ENCODE measurements around the gene PEX5L.
A peak's percentile ranks its signal among the peaks of the same experiment; 100 is the strongest.

PEX5L gene

GRCh38 chr3:179955286-179955685 lies 81.5 kb downstream of the PEX5L start:
- no peak for DNase-seq

DNA sequence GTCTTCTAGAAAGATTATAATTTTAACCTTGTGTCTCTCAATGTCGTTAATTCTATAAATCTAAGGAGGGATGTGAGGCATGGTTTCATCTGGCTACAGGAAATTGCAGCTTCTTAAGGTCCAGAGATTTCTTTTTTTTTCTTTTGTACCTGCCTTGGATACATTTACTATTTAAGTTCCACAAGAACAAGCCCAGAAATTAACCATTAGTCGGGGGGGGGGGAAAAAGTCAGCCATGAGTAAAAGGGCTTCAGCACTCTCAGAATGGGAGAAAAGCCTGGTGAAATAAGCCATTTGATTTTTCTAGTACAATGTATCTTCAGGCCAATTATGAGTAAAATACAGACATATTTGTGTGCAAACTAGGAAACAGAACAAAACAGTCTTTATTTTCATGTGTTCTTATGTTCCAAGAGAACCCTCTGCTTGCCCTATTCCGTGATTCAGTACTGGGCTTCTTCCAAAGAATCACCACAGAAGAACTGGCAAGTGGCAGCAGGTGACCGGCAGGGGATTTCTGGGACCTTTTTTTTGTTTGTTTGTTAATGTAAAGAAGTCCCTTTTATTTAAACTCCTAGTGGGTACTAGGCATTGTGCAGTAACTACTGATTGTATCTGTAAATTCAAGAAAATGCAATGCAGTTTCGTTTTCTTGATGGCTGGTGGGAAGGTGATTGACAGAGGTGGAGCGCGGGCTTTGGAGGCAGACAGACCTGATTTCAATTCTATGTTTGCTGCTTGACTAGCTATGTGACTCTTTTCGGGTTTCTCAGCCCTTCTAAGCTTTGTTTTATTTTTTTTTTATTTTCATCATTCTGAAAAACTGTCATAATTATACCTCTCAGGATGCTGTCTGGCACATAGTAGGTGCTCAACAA lies 82.5 kb downstream of the PEX5L start:
- DNase-seq = no peak

DNA sequence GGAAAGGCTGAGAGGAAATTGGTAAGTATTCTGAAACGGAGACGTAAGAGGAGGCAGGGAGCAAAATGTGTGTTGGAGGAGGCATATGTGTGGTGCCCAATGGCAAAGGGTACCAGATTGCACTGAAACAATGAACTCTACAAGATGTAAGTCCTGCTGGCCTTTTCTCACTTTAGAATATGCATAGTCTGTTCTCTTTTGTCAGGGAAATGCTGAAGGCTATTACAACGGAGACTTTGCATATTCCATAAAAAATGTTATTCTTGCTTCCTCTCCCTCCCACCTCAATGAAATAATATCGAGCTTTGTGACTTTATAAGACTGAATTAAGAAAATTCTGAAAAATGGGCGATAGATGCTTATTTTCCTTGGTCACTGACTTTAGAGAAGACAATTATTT lies 85.9 kb downstream of the PEX5L start:
- DNase-seq = no peak

DNA sequence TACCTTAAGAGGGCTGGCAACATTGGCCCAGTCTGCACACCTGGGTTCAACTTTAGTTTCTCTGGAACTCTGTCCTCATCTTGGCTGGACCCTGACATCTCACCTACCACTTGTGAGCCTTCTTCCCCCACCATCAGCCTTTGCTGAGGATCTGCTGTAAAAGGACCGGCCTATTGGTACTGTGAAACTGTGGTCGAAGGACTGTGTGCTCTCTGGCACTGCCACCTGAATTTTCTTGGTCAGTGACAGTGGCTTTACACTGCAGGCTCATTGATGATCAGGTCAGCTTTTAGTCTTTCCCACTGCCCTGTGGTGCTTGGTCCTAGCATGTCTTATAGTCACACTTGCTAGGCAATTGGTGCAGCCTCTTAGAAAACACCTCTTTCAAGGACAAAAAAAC lies 86.9 kb downstream of the PEX5L start:
- DNase-seq = no peak

GRCh38 chr3:179949412-179949811 lies 87.3 kb downstream of the PEX5L start:
- DNase-seq = no peak

- DNase-seq = no peak
Observed at GRCh38 chr3:179948740-179949139, 88.0 kb downstream of the PEX5L start.

GRCh38 chr3:179945569-179945968 lies 91.2 kb downstream of the PEX5L start:
- no peak for DNase-seq

DNA sequence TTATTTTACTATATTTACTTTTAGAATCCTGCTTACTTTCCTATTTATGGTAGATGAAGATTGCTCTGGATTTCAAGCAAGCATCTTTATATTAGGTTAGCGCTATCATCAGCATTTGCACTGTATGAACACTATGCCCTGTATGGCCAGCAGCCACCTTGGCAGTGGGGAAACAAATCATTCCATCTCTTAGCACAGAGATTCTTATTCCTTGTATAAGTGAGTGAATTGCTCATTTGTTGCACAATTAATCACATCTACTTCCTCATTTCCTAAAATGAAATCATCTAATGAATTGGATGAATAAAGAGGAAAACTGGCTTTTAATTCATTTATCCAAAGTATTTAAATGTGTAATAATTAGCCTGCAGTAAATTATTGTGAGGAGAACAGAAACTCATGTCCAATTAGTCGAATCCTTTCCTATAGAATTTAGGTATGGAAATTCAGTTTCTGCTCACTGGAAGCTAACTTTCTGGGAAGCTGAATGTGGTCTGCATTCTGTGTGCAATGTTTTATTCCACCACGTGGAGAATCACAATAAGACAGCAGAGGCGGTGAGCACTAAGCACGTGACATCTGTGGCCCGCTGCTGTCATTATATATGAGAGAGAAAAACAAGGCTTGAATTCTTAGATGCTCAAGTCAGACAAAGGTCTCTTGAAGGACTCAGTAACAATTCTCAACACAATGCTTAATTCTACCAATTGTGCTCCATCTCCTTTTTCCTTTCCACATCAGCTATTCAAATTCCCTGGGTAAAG lies 93.4 kb downstream of the PEX5L start:
- no peak for DNase-seq

DNA sequence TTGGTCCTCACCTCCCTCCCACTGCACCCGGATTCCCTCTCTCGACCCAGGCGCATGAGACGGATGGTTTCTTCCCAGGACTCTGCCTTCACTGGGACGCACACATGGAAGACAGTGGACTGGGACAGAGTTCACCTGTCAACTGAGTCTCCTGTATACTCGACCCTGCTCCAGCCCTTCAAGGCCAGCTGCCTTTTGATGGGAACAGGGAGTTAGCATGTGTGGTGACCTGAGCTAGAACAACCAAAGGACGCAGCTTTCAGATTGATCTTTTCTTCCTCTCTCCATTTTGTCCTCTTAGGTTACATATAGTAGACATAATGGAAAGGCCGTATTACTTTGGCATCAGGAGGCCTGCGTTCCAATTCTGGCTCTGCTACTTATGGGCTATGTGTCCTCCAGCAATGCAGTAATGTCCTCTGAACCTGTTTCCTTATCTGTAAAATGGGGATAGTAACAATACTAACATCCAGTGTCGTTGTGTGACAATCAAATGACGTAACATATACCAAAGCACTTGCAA lies 94.1 kb downstream of the PEX5L start:
- no peak for DNase-seq

GRCh38 chr3:179935710-179936109 lies 101.0 kb downstream of the PEX5L start:
- no peak for DNase-seq

DNA sequence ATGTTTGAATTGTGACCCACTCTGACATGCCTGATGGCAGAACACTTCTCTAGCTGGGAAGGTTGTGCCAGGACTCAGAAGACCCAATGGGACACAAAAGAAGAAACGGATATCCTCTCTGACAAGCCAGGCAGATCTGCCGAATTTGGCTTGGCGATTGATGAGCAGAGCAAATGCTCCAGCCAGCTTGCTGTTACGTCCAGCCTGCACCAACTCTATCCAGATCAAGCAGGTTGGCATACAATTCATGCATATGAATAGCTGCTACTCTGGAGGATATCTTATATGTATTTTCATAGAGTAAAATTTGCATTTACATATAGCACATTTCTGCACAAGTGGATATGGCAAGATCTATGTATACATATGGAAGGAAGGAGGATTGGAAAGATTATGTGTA lies 102.8 kb downstream of the PEX5L start:
- DNase-seq = no peak

- no peak for DNase-seq
Observed at GRCh38 chr3:179933080-179933479, 103.7 kb downstream of the PEX5L start.

DNA sequence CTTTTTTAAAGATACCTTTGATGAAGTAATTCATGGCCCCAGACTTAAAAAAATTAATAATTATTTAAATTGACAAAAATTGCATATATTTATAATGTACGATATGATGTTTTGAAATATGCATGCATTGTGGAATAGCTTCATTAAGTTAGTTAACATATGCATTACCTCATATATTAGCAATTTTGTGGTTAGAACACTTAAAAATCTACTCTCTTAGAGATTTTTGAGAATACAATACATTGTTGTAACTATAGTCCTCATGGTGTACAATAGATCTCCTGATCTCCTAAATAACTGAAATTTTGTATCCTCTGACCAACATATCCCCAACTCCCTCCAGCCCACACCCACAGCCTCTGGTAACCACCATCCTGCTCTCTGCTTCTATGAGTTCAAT lies 104.1 kb downstream of the PEX5L start:
- no peak for DNase-seq

DNA sequence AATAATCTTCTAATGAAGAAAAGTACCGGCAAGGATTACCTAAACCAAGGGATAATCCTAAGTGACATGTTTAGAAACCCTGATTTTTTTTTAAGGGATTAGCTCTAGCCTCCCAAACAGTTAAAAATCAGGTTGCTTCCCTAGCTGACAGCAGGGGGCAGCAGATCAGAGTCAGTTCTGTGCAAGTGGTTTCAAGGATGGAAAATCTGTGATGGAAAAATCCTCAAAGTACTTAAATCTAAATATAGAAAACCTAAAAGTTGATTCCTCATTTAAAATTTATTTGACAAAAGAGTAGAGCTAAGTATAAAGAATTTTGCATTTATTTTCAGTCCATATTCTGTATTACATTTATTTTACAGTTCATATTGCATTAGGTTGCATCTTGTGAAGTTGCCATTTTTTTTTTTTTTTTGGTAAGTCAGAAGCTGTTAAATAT lies 107.6 kb downstream of the PEX5L start:
- DNase-seq = peak; percentile 36

- no peak for DNase-seq
Observed at GRCh38 chr3:179927191-179927590, 109.5 kb downstream of the PEX5L start.

DNA sequence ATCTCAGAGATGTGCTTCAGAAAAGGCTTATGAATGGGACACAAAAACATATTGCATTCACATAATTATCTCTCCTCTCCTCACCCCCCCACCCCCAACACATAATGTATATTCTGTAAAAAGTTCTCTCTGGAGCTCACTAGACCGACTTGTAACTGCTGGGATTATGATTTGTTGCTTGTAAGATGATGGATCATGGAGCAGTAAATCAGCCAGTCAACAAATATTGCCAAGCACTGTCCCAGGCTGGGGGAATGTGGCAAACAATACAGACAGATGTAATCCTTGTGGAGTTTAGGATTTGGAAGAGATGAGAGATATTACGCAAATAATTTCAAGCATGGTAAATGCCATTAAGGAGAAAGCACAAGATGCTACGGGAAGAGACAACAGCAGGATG lies 114.8 kb downstream of the PEX5L start:
- DNase-seq = no peak

DNA sequence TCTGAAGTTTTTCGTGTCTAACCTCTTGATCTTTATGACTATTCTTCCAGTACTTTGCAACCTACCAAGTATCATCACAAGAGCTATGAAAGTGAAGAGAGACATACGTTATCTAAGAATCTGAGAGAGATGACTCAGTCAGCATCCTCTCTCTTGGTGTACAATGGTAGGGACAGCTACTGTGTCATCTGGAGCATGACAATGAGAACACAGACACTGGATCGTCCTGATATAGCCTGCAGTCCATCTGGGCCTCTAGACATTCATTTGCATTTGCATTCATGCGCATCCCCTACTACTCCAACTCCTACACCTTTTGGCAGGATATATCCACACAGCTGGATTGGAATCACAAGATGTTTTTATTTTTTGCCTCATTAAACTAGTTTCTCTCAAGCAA lies 115.2 kb downstream of the PEX5L start:
- no peak for DNase-seq

- no peak for DNase-seq
Observed at GRCh38 chr3:179907784-179908482, 128.8 kb downstream of the PEX5L start.

GRCh38 chr3:179902061-179902460 lies 134.7 kb downstream of the PEX5L start:
- no peak for DNase-seq

GRCh38 chr3:179898024-179898423 lies 138.7 kb downstream of the PEX5L start:
- peak; percentile 1 for DNase-seq

GRCh38 chr3:179897231-179897630 lies 139.5 kb downstream of the PEX5L start:
- DNase-seq = no peak

DNA sequence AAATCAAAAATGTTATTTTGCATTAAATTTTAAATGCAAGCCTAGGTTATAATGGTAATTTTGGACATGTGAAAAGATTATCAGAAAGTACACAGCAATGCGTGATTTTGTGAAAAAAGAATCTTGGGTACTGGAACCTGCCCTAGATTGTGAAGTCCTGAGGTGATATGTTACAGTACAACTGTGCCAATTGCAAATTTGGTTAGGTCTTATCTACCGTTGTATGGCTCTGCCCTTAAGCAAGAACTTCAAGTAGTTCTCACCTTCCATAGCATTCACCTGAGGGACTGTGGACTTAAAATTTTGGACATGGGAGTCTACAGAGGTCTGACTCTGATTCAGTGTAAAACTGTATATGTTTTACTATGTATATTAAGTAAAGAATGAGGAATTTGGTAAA lies 140.2 kb downstream of the PEX5L start:
- DNase-seq = no peak

DNA sequence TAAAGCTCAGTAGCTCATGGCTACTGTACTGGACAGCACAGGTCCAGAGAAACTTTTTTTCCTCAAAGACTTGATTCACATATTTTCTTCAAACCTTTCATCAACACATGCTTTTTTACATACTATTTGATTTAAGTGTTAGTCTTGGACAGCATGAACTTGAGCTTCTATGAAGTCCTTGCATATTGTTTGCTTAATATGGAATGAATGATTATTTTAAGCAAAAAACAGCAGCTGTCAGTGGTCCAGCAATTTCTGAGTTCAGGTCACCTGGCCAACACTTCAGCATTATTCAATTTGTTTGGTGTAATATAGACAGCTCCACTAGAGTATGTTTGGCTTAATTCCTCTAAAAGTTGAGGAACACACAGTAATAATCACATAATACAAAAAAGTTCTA lies 141.4 kb downstream of the PEX5L start:
- DNase-seq = no peak
